SKM-1 treated with dmso at 0.1 percent for 144 hours (cell line): Measurements from ENCODE around the gene MAGI1.
"Not testable (repeated sequence)": the region's sequence is repeated elsewhere in the genome, so short reads cannot be mapped to it uniquely, and the experiment has no call there.

Source experiments
- DNase-seq: peaks from one replicate; lab custom pipeline; 2025; ENCODE audit not compliant: unreplicated experiment; lab: John Stamatoyannopoulos, UW

MAGI1 gene

DNA sequence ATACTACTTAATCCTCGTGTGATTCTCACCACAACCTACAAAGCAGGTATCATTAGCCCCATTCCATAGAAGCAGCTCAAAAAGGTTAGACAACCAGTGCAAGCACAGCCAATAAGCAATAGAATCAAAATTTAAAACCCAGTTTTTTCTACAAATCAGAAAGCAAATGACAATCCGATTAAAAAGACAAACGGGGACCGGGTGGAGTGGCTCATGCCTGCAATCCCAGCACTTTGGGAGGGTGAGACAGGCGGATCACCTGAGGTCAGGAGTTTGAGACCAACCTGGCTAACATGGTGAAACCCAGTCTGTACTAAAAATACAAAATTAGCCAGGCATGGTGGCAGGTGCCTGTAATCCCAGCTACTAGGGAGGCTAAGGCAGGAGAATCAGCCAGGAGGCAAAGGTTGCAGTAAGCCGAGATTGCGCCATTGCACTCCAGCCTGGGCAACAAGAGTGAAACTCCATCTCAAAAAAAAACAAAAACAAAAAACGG, 430.7 kb downstream of the MAGI1 start:
- DNase-seq: not testable (repeated sequence)

- DNase-seq: no peak
Observed at GRCh38 chr3:65607101-65607500, 431.6 kb downstream of the MAGI1 start.

DNA sequence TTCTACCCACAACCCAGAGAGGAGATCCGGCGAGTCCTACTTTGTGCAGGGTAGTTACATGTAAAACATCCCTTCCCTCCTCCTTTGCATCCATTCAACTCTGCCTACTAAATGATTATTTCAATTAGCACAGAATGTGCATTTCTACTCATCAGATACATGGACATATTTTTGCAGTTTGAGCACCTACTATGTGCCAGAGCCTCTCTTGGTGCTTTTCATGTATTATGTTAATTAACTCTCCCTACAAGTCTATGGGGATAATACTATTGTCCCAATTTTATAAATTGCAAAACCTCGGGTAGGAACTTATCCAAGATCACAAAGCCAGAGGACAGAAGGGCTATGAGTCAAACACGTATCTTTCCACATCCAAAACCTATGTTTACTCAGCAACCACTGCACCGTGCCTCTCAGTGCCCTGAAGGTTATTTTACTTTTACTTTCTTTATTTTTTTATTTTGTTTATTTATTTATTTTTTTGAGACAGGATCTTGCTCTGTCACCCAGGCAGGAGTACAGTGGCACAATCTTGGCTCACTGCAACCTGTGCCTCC, 432.8 kb downstream of the MAGI1 start:
- no peak for DNase-seq

DNA sequence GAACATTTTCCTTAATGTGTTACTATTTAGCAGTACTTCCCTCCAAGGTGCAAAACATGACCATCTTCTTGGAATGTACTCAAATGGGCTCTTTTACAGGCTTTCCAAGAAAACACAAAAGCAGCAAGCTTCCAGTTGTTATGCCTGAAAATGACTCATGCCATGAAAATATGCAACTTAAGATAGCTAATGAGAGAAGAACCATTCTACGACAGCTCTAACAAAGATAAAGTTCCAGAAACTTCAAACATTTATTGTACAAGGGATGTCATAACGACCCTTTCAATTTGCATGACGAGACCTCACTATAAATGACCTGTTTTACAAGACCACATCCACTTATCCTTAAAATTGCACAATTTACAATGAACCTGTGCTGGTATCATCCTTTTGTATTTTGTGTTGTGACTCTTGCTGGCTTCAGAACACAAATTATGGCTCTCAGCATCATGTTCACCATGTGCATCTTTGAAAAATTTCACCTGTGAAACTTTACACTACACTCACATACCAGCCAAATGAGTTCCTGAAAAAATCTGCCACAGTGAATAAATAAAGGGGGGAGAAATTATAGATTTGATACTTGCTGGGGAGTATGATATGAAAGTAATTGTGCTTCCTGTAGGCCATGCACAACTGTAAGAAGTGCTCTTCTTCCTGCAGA, 433.7 kb downstream of the MAGI1 start:
- DNase-seq: no peak

GRCh38 chr3:65603631-65604030, 435.1 kb downstream of the MAGI1 start:
- no peak for DNase-seq

DNA sequence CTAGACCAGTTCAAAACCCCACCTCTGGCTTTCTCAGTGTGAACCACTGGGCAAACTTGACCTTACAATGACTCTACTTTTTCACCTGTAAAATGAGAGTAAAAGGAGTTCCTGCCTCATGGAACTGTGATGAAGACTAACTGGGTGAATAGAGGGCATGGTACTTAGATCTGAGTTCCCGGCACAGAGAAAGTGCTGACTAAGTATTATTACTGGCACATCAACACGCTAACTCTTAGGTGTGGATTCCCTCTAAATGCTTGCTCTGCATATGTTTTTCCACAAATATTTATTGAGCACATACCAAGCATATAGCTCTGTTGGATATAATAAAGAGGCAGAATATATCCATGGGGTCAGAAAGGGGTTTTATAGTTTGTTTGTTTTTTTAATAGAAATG, 437.8 kb downstream of the MAGI1 start:
- no peak for DNase-seq

- DNase-seq: no peak
Observed at GRCh38 chr3:65597952-65598413, 440.7 kb downstream of the MAGI1 start.

GRCh38 chr3:65597226-65597951, 441.3 kb downstream of the MAGI1 start:
- no peak for DNase-seq

- no peak for DNase-seq
Observed at GRCh38 chr3:65596571-65597225, 442.0 kb downstream of the MAGI1 start.

DNA sequence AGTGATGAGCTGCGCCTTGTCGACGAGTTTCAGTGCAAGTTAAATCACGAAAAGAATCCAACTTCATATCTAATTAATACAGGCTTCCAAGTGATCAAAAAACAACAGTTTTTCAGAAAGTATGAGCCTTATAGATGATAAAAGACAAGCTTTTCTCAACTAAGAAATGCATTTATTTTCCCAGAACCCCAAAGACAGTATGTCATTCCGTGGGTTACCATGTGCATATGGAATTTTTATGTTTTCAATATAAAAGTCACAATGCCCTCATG, 442.8 kb downstream of the MAGI1 start:
- DNase-seq: no peak

DNA sequence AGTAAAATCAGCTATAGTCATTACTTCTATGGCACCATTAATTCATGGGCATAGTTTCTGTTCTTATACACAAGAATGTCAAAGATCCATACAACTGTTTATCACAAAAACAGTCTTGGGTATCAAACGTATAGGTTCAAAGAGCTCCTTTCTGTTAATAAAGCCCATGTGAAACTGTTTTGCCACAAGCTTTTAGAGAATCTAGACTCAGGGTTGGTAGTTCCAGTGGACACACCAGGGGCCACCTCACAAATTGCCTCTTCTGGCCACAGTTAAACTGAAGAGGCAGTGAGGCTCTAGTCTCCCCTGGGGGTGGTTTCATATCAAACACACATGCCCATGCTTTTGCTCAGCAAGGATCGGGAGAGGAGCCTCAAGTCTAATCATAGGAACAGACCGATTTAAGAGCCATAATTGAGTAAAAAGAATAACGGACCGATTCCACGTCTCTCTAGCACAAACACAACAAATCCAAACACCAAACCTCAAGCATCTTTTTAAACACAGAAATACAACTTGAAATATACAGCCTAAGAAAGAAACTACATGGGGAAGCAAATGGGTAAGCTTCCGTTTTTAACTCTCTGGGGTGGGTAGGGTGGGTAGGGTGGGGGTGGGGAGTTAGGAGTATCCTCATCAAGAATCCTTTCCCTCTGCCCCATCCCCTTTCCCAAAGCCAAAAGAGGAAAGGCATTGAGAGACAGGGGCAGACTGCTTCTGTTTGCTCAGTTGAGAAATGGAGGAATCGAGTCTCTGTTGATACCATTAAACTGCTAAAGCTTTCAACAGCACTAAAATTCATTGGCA, 443.3 kb downstream of the MAGI1 start:
- no peak for DNase-seq

GRCh38 chr3:65593780-65594752, 444.7 kb downstream of the MAGI1 start:
- no peak for DNase-seq

DNA sequence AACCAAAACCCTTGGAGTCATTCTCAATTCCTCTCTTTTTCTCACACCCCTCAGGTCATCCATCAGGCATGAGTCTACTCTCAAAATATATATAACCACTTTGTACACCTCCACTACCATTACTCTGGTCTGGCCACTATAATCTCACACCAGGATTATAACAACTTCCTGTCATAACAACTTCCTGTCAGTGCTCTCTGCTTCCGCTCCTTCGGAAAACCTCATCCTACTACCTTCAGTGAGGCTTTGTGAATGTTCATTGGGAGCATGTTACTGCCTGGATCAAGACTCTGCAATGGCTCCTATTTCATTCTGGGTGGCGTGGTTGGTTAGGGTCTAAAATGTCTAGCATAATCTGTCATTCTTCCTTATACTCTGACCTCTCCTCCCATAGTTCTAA, 447.4 kb downstream of the MAGI1 start:
- DNase-seq: no peak

DNA sequence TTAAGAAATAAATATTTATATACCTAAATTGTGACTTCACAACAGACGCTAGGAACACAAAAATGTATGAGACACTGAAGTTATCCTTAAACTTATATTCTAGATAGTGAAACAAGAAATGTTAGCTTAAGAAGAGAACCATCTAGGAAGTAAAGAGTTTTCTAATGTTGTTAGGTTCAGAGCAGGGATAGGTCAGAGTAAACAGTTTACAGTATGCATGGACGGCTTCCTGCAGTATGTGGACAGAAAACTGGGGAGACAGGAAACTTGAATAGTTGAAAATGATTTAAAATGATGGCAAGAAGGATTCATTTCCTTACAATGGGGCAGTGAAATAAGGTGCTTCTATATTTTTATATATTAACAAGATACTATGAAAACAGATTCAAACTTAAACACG, 449.8 kb downstream of the MAGI1 start:
- no peak for DNase-seq

GRCh38 chr3:65587650-65588439, 450.9 kb downstream of the MAGI1 start:
- no peak for DNase-seq

DNA sequence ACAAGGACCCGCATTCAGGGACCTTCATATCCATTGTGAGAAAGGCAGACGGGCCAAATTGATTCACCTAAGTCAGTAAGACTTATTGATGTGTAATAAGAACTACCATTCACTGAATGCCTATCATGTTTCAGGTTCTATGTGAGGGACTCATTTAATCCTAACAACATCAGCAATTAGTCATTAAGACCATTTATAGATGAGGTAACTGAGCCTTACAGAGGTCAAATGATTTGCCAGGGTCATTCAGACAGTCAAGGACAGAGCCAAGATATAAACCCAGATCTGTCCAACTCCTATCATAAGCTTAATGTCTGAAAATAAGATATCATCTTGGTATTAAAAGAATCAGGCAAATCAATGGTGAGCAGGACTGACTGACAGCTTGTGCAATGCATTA, 453.8 kb downstream of the MAGI1 start:
- DNase-seq: no peak

DNA sequence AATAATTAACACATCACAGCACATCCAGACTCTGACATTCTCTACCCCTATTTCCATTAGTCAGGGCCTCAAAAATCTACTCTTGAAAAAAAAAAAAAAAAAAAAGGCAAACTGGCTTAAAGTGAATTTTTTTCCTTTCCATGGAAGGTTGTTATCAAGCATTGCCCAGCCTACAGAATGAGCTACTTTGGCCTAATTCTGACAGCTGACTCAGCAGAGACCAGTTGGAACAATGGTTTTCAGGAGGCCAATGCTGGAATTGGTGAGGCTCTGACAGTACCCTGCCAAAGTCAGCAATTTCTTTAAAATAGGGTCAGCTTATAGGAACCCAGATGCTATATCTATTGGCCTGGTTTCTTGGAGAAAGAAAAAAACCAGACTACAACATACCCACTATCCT, 454.7 kb downstream of the MAGI1 start:
- DNase-seq: no peak

- no peak for DNase-seq
Observed at GRCh38 chr3:65583188-65583587, 455.5 kb downstream of the MAGI1 start.

DNA sequence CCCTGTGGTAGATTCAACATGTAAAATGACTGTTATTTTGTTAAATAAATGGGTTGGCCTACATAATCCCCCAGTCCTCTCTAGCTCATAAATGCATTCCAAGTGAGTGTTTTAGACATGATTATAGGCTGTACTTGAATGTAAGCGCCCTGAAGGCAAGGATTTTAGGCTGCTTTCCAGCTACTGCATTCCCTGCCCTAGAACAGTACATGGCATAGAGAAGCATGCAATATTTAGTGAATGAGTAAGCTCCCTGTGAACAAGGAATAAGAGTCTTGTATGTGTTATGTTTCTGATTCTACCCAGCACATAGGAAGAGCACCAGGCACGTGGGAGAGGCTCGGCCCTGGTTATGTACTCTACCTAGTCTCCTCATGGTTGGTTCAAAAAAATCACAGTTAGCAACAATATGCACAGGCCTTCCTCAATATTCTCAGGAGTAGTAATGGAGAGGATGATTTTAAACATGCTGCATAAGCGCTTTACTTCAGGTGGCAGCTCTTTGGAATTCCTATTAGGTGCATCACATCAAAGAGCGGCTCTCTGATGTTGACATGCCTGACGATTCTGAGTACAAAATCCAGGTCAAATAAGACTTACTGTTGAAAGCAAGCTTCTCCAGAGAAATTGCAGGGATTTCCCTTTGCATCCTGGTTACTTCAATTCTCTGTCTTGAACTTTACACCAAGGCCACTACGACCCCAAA, 456.6 kb downstream of the MAGI1 start:
- no peak for DNase-seq
